Inflammatory macrophage (primary cell): ENCODE measurements around the gene ZNF526.
A peak's percentile ranks its signal among the peaks of the same experiment; 100 is the strongest.

Source experiments
- DNase-seq, 2 donors: peaks; one replicate each; pipeline ENCODE4 v3.0.0-alpha.2; 2020 to 2022

The ZNF526 gene

DNA sequence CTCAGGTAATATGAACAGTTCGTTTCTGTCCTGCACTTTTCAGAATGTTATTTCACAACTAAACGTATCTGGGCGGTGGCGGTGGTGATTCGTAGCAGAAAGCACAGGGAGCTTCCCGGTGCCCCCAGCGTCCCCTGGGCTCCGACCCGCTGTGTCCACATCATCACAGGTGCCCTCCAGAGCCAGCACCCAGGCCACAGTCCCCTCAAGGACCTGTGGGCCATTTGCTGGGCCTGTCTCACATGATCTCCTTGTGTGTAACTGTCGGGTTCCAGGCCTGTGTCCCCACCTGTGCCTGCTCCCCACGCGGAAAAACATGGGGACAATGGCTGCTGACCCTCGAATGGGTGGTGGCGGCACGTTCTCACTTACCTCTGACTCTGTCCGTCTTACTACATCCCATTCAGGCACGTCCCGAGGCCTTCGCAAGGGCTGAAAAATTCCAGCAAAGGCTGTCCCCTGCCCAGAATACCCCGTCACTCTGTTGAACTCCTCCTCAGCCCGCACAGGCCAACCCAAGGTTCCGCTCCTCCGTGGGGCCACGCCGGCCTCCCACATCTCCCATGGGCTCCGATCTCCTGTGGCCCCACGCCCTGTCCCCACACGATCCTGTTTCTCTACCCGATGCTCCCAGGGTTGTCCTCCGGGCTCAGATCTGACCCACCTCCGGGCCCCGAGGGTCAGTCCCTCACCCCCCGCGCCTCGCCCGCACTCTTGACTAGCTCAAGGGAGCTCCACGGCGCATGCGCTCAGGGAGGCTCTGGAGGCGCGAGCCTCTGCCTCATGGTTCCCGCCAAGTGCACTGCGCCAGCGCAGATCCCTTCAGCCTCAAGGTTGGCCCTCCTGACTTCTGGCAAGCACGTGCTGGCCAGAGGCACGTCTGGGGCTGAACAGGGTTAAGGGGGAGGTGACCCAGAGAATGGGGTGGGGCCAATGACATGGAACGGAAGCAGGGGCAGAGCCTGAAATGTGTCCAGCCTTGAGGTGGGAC lies 23.8 kb upstream of the ZNF526 start:
- no peak for DNase-seq

DNA sequence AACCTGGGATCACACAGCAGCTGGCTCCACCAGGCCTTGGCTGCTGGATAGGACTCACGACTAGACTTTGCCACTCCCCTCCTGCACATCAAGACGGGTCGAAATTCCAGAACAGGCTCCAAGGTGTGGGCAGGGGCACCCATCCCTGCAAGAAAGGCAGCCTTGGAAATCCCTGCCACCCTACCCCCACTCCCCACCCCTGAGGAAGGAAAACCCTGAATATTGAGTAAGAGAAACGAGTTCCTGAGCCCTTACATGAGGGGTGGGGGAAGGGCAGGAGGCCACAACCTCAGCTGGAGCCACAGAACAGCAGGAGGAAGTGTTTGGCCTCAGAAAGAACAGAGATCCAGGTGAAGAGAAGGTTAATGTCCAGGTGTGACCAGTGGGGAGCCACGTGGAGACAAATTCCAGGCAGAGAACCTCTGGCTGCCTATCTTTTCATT lies 22.7 kb upstream of the ZNF526 start:
- no peak for DNase-seq

DNA sequence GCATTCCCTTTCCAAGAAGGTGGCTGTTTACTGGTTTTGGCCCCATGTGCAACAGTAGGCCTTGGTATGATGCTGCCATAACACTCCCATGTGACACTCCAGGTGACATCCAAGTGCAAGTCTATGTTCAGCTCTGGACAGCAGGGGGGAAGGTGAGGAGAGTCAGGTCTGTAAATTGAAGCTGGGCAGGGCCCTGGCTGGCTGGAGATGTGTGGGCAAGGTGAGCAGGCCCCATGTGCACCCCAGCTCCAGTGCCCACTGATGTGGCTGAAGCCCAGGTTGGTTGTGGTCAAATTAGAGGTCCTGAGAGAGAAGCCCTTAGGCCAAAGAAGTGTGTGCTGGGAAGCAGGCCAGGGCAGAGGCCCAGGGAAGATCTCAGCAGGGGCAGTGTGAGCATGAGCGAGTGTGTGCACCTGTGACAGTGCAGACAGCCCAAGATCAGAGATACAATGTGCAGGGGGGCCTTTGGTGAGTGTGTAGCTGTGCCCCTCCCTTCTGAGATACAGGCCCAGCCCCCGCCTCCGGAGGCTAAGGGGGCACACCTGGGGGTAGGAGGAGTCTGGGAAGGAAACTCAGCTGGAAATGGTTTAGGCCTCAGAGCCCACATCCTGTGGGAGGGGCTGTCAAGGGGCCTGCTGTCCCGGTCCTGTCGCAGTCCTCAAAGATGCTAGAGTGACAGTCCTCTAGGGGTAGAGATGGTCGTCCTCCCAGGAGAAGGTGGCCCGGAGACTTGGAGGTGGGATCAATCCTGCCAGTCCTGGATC lies 21.3 kb upstream of the ZNF526 start:
- DNase-seq = no peak

DNA sequence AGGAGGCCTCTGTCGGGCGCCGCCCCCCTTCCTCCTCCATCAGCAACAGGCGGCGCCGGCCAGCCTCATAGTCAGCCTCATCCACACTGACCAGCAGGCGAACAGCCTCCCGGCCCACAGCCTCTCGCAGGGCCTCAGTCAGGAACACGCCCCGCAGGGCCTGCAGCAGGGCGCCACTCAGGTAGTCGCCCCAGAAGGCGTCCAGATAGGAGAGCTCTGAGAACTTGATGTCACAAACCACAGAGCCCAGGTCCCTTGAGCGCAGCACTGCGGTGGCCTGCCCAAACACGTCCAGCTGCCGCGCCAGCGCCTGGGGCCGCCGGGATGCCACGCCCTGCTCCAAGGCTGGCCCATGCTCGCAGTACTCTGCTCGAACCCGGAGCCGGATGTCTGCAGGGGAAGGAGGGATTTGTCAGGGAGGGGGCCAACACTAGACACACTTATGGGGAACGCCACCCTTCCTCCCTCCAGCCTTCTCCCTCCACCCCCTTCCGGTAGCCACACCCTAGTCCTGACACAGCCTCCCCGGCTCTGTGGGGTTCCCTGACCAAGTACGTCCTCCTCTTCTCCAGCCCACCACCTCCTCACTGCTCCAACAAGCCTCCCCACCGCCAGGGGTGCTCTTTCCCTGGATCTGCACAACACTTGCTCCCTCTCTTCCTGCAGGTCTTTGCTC lies 20.5 kb upstream of the ZNF526 start:
- peak; percentile 80 to 90 for DNase-seq

DNA sequence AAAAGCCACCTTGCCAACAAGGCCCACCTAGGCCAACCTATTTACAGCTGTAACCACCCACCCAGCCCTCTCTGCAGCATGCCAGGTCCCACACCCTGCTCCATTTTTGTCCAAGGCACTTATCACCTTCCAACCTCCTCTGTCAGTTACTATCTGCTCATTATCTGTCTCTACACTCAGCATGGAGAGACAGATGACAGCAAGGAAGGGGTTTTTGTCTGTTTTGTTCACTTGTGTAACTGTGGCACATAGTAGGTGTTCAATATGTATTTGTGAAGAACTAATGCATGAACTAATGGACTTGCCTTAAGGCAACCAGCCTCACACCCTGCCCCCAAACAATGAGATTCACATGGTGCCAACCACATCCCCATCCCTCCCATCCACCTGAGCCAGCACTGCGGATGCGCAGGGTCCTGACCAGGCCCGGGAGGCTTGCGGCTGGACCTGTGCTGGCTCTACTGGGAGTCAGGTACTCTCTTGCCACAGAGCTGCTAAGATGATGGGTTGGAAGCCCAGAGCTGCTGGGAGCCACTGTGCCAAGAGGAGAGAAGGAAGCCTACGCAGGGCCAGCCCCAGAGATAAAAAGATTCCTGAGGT lies 19.9 kb upstream of the ZNF526 start:
- no peak for DNase-seq

DNA sequence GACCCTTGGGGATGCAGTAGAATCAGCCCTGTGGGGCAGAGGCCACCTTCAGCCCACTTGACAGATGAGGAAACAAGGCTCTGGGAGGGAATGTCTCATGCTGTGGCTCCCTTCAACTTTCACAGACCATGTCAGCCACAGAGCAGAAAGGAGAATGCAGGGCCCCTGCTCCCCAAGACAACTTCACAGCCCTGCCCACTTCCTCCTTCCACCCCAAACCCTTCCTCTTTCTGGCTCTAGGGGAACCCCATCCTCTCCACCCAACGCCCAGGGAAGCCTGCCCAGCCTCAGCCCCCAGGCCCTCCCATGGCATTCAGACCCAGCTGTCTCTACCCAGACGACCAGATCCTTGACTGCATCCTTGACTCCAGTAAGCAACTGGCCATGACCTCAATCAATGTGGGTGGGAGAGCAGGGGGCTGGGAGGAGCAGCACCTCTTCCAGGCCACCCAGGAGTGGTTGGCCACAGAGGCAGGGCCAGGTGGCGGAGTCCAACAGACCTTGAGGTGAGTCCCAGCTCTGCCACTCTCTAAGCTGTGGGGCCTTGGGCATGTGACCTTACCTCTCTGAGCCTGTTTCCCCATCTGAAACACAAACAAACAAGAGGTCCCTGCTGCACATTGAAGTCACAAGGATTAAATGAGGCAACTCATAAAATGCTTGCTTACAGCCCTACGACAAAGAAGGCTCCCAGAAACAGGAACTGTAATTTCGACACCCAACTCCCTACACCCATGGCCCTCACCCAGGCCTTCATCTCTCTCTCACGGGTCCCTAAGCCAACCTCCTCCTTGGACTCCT lies 18.4 kb upstream of the ZNF526 start:
- DNase-seq = peak; percentile 95 to 96

DNA sequence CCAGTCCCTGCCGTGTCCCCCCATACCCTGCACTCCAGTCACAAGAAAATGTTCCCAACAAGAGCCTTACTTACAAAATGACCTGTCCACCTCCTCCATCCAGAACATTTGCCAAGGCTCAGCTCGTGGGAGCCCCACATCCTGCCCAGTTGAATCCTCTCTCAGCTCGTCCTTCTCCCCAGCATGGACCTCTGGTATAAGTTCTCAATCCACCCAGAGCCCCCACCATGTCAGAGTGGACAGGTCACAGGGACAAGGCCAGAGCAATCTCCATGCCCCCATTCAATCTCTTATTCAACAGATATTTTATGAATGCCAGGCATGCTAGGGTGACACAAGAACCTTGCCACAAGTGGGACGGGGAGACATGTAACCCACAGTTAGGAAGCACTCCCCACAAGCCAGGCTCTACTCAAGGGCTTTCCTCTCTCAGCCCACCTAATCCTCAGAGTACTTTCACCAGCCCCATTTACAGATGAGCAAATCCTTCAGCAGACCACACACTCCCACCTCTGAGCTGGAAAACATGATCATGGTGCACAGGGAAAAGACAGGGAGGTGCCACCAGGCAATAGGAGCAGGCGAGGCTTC lies 17.7 kb upstream of the ZNF526 start:
- DNase-seq = peak; percentile 72 to 89

DNA sequence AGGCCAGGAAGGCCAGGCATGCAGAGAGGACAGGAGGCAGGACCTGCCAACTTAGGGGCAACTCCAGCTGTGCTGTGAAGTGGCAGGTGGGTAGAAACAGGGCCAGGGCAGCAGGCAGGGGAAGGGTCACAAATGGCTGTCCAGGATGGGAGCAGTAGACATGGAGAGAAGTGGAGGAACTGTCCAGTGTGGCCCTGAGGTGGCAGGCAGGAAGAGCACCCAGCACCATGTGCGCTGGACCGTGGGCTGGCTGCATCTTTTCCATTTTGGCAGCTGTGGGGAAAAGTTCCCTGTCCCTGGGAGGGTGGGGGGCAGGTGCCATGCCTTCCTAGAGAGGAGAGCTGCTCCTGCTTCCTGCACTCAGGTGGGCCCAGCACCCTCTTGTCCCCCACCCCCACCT lies 16.4 kb upstream of the ZNF526 start:
- no peak for DNase-seq

DNA sequence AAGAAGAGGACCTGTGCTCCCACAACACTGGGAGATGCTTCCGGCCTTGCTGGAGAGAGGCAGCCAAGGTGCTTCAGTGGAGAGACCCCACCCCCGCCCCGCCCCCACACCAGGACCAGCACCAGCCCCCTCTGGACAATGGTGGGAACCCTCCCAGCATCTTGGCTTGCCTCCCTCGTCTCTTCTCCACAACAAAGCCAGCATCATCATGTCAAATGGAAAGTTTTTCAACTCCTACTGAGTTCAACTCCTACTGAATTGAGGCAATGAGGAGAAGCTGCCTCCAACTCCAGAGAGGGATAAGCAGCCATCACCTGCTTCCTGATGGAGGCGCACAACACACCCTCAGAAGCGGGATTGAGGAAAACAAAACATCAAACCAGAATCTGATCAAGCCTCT lies 15.4 kb upstream of the ZNF526 start:
- DNase-seq = no peak

DNA sequence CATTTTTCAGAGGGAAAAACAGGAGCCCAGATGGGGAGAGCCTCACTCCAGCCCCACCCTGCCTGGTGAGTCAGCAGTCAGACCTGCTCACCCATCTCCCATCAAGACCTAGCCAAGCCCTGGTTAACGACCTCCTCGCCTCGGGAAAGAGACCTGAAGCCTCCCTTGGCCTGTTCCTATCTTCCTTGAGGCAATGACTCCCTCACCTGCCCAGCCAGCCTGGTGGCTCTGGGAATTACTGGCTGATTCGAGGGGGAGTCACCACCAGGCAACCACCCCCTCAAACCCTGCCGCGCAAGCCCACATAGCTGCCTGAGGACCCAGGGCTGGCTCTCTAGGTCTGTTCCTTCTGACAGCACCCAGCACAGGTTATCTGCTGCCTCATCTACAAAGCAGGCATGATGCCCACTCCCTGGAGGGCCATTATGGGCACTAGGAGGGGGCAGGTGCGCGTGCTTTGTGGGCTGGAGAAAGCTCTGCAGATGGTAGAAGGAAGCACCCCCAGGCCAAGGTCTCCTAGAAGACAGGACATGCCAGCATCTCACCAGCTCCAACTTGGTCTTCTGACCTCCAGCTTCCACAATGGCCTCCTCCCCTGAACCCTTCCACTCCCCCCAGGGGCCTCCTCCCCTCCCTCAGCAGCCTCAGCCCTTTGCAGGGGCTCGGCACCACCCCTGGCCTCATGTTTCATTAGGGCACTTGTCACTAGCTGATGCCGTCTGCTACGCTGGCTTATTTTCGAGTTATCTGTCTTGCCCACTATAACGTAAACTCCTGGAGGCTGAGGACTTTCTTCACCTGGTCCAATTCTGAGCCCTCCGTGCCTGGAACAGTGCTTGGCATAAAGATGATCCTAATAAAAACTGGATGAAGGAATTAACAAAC lies 13.0 kb upstream of the ZNF526 start:
- DNase-seq = no peak

DNA sequence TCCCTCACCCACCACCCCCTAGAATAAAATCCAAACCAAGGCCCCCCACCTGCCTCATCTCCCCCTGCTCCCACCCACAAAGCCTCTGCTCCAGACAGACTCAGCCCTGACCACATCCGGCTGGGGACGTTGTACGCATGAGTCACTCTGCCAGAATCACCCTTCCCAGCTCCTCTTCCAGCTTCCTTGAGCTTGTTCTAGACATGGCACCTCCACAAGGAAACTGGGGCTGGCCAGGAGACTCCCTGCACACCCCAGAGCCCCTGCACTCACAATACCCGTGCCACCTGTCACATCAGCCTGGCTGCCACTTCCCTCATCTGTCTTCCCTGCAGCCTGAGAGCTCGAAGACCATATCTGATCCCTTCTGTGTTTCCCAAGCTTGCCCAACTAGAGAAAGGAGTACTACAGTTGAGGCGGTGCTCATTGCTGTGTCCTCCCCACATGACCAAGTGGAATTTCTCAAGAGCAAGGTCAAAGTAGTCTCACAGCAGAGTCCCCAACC lies 12.3 kb upstream of the ZNF526 start:
- peak; percentile 79 to 86 for DNase-seq

DNA sequence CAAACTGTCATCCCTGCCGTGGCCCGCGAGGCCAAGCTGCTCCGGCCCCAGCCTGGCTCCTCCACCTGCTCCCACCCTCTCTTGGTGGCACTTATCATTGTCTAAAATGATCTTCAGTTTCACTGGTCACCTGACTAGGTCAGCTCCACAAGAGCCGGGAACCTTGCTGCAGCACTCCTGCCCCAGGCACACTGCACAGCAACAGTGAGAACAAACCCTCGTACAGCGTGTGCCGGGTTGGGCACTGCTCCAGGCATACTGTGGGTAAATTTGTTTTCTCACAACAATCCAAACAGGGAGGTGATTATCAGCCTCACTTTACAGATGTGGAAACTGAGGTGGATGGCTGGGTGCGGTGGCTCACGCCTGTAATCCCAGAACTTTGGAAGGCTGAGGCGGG lies 11.5 kb upstream of the ZNF526 start:
- DNase-seq = no peak

DNA sequence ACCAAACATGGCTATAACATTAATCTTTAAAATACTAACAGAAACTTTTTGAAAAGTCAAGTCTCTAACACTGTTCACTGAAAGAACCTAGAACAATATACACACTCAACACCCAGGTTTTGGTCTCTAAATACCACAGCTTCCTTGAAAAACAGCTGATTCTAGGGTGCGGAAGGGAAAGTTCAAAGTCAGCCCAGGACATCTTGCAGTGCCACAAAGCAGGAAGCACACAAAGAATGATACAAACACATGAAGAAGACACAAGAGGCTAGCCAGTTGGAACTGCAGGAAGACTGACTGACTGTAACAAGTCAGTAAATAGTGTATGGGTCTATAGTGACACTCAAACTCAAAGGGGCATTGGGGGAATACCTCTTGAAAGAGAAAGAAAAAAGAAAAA lies 7.2 kb upstream of the ZNF526 start:
- peak; percentile 20 to 60 for DNase-seq

DNA sequence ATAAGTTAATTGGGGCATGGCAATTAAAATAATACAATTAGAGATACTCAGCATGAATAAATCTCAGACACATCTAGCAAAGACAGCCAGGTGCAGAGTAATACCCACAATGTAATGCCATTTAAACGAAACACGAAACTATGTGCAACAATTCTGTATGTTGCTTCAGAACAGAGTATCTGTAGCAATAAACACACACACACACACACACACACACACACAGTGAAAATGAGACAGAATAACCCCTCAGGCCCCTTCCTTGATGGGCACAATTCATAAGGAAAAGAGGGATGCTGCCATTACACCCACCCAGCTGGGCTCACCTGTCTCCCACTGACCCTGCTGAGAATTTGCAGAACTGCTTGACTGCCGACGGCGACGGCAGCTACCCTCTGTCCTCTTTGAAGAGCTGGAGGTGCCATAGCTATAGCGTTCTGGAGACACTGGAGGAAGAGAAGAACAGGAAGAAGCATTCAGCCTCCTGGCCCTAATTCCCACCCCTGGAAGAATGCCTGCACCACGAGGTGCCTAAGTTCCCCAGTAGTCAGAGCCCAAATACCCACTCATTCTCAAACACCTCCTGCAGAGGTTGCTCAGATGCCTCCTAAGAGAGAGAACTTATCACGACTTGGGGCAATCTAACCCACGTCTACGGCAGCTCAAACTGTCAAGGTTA lies 5.2 kb upstream of the ZNF526 start:
- DNase-seq = peak in 1 of 2 donors; percentile 42

DNA sequence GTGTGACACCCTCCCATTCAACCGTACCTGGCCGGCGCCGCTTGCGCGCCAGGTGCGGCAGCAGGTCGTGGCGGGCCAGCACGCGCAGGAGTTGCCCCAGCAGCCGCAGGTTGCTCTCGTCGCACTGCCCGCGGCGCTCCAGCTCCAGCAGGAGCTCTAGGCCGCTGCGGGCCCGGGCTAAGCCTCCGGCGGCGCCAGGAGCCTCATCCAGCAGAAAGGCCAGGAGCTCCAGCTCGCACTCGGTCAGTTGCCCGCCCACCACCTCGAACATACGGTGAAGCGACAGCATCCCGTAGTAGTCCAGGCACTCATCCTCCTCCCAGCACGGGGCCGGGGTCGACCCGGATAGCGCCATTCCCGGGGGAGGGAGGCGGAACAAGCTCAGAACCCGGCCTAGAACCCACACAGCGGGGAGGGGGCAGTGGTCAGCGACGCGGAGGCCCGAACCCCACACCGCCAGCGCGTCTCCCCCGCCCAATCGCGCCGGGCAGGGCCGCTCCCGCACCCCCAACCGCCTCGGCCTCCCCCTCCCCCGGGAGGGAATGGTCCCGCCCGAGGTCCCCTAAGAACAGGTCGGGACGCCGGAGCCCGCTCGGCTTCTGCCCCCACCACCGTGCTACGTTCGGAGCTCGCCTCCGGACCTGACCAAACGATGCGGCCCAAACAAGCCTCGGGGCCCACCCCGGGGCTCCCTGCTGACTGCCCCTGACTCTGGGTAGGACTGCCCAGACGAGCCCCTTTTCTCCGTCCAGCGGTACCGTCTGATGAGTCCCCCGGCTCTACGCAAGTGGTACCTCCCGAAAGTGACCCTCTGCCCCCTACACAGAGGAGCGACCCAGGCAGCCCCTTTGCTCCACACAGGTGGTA lies 3.2 kb upstream of the ZNF526 start:
- DNase-seq = peak in 1 of 2 donors; percentile 36

DNA sequence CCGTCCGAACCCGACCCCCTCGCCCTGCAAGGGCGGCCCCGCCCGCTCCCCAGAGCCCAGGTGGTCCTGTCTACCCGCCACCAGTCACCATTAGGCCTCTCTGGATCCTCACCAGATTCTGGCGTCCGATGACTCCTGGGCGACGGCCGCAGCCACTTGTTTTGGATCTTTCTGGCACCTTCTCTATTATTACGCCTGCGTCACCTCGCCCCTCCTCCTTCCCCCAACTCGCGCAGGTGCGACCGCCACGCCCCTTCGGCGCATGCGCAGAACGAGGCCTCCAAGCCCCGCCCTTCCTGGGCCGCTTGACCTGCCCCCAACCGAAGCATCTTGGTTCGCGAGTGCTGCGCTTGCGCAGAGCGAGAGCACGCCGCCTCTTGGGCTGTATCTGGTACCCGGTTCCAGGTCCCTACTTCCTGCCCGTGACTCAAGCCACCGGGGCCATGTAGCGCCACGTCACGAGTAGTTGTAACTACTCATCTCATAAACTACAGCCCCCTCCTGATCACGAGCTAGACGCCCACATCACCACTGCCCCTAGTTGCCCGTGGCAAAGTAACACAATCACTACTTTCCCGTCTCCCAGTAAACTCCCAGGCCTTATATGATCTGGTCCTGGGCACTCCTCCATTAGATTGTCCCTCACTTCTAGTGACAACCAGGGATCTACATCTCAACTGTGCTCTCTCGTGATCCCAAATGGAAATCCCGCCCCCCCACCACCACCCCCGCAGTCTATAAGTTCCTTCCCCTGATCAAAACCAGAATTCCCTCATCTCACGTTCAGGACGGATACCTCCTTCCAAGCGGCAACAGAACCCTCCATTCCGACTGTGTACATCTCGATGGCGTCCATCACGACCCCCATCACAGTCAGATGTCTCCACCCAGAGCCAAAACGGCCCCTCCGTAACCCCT lies 2.3 kb upstream of the ZNF526 start, which contains the start of gene DEDD2:
DEDD2 (minus strand) TSS at position 158 of the 918 bp plus-strand sequence. CDS start 670 bp downstream, outside the sequence.
- peak; percentile 98 to 99 for DNase-seq

DNA sequence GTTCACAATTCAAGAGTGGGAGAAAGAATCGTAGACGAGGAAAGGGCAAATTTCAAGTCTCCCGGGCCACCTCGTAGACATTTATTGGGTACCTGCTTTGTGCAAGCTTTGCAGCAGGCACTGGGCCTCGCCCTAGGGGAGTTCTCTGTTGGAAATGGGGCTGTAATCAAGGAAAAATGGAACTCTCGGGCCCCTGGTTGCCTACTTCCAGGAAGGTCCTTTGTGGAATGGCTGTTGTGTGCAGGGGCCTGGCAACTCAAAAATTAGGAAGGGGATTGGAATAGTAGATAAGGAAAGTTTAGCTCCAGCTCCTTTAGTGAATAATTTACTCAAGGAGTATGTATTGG lies 612 bp downstream of the ZNF526 start:
- no peak for DNase-seq
